ENCODE measurements around the gene DIP2C.

GRCh38 chr10:366186-366585, 323.3 kb downstream of the DIP2C start:
- TF ChIP-seq CTCF (IDR thresholded peaks at IDR 0.05): no peak
- TF ChIP-seq POLR2A (IDR thresholded peaks at IDR 0.05): no peak
